NCI-H128 (cell line): ENCODE data around the gene R3HDM2.
A peak's percentile ranks its signal among the peaks of the same experiment; 100 is the strongest.
"Not testable (repeated sequence)": the region's sequence is repeated elsewhere in the genome, so short reads cannot be mapped to it uniquely, and the experiment has no call there.

Experiments used
- DNase-seq: peaks from one replicate; lab custom pipeline; 2025; ENCODE audit not compliant: unreplicated experiment; lab: John Stamatoyannopoulos, UW

R3HDM2 gene

GRCh38 chr12:57336299-57336698, 94.5 kb downstream of the R3HDM2 start:
- DNase-seq = not testable (repeated sequence)

DNA sequence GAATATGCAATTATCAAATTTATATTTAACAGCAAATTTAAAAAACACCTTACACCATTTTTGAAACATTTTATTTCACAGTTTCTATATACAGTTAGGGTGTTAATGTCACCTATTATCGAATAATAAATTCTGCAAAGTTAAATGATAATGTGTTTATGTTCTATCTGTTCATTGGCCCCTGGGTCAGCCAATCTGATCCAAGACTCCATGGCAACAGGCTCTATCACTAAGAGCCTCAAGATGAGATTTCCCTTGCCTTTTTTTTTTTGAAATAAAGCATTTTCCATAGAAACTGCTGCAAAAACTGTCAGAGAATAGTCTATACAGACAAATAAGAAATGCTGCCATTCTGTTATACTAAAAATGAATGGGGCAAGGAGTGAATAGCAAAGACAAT, 96.6 kb downstream of the R3HDM2 start:
- no peak for DNase-seq

DNA sequence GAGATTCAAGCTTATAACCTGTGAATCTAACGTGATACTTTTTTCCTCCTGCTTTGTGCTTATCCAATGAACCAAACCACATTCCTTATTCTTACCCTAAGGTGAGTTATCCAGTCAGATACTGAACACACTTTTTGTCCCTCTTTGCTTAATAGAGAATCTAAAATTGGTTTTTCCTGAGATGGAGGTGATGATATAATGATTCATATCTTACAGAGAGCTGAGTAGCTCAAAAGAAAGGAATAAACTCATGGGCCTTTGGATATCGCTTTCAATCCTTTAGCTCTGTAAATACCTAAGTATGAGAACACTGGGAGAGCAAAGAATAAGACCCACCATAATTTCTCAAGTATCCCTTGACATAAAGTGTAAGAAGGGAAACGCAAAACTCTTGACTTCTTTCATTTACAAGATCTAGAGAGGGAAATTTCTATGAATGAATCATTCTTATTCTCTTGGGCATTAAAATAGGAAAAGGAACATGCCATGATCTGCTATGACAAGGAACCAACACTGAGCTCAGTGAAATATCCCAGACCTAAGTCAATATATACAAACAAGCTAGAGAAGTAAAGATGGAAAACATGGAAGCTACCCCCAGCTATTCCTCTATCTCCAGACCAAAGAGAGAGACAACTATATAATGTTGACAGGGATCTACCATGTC, 98.1 kb downstream of the R3HDM2 start:
- DNase-seq = no peak

DNA sequence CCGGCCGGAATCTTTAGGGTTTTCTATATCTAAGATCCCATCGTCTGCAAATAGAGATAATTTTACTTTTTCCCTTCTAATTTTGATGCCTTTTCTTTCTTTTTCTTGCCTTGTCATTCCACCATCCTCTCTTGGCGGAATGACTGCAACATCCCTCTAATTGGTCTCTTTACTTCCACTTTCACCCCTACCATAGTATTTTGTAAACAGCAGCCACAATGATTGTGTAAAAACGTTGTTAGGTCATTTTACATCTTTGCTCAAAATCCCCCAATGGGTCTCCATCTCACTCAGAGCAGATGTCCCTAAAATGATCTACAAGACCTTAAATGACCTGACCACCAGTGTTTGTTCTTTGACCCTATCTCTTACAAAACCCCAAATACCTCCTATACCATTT, 99.9 kb downstream of the R3HDM2 start:
- no peak for DNase-seq

DNA sequence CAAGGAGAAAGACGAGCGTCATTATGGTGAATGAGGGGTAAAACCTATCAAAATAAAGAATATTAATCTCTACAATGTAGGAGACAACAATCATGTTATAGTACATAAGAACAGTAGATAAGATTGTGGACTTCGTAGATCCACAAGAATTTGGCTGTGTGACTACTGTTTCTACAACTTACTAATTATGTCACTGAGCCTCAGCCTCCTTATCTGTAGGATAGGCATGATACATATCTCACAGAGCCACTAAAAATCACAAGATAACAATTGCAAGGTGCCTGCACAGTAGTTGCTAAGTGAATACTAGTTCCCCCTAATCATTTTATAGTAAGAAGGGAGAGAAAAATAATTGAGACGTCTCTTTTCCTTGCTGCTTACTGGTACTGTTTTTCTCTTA, 101.6 kb downstream of the R3HDM2 start:
- no peak for DNase-seq

- DNase-seq = no peak
Observed at GRCh38 chr12:57325395-57325794, 105.4 kb downstream of the R3HDM2 start.

DNA sequence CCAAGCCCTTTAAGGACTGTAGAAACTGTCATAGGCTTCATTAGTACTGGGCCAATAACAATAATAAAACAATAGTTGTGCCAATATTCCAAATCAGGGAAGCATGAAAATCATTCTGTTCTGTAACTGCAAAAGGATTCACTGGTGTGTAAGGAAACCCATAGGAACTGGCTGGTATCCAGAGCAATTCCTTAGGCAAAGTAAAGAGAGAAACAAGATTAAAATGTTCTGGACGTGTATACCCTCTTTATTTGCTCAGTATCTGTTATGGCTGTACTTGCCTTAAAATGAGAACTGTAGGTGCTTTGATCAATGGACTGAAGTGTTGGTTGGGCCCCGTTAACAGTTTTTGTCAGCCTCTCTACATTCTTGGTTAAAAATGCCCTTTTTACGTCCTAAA, 107.4 kb downstream of the R3HDM2 start:
- DNase-seq = no peak

DNA sequence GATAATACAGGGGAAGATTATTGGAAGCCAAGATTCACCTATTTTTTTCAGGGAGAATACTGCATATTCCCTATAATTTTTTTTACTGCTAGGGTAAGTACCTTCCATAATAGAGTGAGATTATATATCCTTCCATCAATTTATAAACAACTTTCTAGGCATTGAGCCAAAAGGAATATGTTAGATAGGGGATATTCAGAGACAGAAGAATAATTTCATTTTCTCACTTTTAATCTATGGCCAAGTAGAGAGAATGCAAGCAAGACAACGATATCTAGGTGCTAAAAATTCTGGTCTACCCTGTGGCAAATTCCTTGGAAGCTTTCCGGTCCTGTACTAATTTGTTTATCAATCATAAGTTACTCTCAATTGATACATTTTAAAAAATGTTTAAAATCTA, 110.2 kb downstream of the R3HDM2 start:
- no peak for DNase-seq

GRCh38 chr12:57319678-57320469, 111.0 kb downstream of the R3HDM2 start:
- no peak for DNase-seq

DNA sequence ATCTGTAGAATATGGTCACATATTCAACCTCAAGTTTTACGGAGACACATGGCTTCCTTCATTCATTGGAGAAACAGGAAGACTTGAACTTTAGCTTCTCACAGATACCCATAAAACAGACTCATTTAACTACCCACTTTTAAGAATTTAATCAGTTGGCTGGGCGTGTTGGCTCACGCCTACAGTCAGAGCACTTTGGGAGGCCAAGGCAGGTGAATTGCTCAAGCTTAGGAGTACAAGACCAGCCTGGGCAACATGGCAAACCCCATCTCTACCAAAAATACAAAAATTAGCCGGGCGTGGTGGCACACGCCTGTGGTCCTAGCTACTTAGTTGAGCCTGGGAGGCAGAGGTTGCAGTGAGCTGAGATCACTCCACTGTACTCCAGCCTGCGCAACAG, 115.2 kb downstream of the R3HDM2 start:
- DNase-seq = no peak

- not testable (repeated sequence) for DNase-seq
Observed at GRCh38 chr12:57312287-57312686, 118.6 kb downstream of the R3HDM2 start.

DNA sequence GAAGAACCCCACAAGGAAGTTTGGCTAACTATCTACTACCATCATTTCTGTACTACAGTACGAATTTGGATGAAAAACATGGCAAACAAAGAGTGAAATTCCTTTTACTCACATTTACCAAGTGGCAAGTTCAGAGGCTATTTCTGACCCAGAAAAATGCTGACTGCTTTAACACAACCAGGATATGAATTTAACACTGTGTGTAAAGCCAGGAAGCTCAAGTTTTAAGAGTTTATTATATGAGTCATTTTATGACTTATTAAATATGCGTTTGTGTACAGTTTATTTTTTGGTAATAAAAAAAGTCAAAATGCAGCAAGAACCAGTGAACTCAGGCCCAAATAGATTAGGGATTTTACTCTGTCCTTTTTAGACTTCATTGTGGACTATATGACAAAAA, 121.4 kb downstream of the R3HDM2 start:
- DNase-seq = no peak

- no peak for DNase-seq
Observed at GRCh38 chr12:57300961-57301584, 129.8 kb downstream of the R3HDM2 start.

DNA sequence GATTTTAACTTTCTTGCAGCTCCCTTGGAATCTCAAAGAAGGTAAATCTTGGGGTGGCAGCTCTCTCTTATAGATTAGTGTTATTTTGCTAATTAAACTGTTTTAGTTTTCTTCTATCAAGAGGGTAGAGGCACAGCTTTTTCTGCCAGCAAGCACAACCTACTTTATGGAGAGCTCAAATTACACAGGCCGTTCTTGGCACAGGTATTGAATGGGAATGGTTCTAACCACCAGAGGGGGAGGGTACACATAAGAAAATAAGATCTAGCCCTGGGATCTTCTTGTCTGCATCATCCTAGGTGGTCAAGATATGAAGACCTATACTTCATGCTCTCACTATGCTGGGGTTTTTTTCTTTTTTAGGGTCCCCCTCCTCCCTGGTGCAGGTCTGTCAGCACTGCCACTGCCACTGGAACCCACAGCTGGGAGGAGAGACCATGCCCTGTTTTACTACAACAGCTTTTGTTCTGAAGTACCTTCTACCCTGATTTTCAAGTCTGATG, 131.3 kb downstream of the R3HDM2 start:
- DNase-seq = peak; percentile 30

DNA sequence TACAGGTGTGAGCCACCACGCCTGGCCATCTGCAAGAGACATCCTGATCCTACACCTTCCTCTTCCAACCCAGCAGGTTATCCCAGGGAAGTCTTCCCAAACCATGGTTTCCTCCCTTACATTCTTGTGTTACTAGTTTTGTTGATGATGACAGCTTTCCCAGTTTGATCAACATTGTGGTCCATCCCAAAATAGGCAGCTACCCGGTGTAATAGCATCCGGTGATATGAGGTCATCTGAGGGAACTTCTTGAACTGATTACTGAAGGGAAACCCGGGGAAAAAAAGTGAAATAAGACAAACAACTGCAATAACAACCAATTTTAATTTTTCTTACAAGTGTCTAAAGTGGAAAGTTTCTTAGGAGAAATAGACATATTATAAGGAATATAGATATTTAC, 134.6 kb downstream of the R3HDM2 start:
- no peak for DNase-seq

GRCh38 chr12:57282073-57282472, 148.8 kb downstream of the R3HDM2 start:
- DNase-seq = not testable (repeated sequence)

DNA sequence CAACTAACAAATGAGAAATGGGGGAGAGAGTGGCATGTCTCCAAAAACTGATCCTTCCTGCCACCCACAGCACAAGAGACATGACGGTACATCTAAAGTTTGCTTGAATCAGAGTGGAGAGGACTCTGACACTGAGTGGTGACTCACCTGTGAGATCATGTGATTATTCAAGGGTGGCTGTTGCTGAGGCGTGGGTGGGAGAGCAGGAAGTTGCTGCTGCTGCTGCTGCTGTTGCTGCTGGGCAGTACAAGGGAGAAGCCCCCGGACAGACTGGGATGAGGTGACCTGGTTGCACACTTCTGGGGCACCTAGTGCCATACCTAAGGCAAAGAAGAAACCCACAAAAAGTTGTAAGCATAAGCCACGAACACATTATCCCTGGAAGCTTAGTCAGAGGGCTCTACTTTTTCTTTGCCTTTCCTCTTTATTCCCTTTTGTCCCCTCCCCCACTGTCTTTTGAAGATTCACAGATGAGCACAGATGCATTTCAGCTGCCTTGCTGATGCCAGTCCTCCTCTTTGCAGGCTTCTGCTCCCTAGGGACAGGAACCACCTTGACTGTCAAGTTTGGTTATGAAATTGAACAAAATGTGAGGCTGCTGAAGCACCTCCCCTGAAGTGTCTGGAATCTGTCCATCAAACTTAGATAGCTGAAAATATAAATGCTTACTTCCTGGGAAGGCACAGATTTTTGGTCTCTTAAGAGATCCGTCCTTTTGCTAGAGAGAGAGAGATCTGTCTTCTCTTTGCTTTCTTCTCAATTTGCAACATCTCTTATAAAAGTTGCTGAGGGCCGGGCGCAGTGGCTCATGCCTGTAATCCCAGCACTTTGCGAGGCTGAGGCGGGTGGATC, 150.4 kb downstream of the R3HDM2 start:
- no peak for DNase-seq

GRCh38 chr12:57278465-57279381, 152.1 kb downstream of the R3HDM2 start:
- no peak for DNase-seq

DNA sequence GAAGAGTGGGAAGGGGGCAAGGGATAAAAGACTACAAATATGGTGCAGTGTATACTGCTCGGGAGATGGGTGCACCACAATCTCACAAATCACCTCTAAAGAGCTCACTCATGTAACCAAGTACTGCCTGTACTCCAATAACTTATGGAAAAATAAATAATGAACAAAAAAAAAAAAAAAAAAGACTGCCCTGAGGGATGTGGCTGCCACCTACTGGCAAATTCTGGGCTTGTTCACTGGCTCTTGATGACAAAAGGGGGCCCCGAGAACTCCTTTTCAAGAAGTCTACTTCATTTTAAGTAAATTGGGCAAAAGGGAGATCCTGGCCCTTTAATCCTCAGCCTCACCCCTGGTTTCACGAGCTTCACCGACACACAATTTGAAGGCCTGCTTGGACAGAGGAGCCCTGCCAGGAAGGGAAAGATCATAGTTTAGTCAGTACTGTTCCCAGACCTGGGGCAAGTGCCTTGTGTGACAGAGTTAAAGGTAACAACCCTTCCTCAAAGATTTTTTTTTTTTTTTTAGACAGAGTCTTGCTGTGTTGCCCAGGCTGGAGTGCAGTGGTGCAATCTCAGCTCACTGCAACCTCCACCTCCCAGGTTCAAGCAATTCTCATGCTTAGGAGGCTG, 153.8 kb downstream of the R3HDM2 start:
- DNase-seq = no peak

- DNase-seq = not testable (repeated sequence)
Observed at GRCh38 chr12:57276233-57276632, 154.6 kb downstream of the R3HDM2 start.
